Stimulated activated CD4-positive, alpha-beta T cell treated with anti-CD3 and anti-CD28 coated beads, Interleukin-1b, Interleukin-23, amount 100 ng/mL, for 48 hours (primary cell): ENCODE measurements around the gene NUCB2.

Experiments used
- DNase-seq: peaks from one replicate; pipeline ENCODE4 v3.0.0-alpha.2; 2020

Gene NUCB2

GRCh38 chr11:17343907-17344306 lies 67.4 kb downstream of the NUCB2 start:
- DNase-seq, result peak; percentile 71

GRCh38 chr11:17347676-17348075 lies 71.1 kb downstream of the NUCB2 start:
- no peak for DNase-seq

DNA sequence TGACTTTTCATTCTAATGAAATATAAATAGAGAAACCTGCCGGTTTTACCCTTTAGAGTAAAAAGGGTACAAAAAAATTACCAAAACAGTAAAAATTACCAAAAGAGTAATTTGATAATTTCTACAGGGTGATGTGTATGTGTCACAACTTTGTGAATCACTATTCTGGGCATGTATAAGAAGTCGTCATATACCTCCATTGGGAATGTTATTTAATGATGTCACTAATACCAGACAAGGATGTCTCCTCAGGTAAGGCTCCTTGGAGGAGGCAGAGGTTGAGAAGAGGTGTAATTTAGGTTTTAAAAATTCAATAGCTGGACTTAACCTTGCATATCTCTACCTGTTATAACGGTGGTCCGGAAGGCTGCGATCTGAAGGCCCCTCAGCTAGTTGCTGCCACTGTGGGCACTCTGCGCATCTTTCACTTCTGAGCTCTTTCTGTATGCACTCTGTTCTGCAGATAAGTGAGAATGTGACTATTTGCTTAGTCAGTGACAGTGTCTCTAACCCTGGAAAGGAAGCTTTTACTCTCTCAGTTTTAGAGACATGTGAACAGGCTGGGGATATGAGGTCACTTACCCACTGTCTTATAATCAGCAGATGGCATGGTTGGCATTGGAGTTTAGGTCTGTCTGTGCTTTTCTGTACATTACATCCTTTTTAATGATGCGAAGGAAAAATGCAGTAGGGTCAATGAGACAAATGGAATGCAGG lies 74.1 kb downstream of the NUCB2 start:
- DNase-seq, result no peak

DNA sequence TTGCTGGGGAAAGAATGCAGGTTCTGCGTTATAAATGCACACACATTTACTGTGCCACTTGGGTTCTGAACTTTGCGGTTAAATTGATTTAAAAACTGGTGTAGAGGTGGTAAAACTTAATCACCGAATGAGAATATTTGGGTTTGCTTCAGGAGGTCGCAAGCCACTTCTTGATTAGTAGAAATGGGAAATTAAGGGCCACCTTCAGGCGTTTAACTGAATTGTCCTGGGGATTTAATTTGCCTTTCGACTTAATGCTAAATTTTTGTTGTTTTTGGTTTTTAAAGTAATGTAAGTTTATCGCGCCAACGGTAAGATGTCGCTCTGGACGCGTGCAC lies 74.6 kb downstream of the NUCB2 start:
- DNase-seq, result no peak

DNA sequence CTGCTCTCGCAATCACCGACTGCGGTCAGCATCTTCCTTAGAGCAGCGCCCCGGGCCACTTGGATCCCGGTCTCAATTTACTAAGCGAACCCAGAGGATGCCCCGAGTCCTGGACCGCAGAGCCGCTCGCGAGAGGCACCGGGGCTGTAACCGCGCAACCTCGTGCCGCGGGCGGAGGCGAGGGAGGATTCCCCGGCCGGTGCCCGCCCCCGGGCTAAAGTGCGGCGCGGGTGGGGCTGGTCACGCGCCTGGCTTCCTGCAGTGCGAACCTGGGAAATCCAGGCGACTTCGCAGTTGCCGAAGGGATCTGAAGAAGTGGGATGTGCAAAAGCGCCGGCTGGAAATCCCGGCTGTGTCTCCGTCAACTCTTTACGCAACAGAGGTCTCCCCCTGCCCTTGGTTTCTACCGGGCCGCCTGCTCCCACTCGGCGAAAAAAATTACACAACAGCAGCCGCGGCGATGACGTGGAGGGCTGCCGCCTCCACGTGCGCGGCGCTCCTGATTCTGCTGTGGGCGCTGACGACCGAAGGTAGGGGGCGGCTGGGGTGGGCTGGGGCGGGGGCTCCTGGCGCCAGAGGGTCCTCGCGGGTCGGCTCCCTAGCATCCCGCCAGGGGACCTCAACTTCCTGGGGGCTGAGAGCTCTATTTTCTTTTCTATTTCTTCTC lies 75.1 kb downstream of the NUCB2 start, which contains the start of gene NCR3LG1:
Gene NCR3LG1, plus strand, starts transcription at position 291 of the 667 bp plus-strand sequence. Its CDS starts 170 bp downstream, at position 461.
- peak; percentile 46 for DNase-seq

DNA sequence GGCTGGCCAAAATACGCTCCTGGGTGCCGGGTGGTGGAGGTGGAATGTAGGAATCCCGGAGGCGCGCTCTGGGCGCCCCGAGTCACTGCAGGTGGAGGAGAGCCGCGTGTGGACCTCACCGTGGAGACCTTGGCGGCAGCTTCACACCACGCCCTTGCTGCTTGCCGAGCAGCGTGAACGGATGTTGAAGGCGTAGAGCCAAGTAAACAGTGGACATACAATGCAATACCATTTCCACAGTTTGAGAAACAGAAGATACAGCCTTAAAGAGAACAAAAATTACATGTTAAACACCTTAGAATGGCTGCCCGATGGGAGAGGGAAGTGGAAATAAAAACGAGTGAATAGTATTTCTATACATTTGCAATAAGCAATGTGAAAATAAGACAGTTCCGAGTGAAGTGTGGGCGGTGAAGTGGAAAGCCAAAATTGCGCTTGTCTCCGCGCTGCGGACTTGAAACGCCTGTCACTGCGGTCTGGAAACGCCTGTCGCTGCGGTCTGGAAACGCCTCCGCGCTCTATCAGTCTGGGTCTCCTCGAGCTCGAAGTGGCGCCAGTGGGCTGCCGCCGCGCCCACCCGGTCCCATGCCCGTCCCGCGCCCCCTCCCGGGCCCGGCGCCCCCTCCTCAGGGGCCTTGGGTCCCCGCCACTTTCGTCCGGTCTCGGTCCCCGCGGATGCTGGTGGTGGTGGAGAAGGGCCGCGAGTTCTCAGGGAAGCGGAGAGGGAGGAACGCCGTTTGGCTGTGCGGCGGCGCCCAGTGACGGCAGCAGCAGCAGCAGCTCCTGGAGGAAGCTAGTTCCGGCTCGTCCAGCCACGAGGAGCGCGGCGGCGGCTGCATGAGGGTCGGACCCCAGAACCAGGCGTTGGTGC lies 76.6 kb downstream of the NUCB2 start:
- DNase-seq, result peak; percentile 57

- no peak for DNase-seq
Observed at GRCh38 chr11:17353821-17354600, 77.5 kb downstream of the NUCB2 start.

- peak; percentile 57 for DNase-seq
Observed at GRCh38 chr11:17354601-17354991, 78.1 kb downstream of the NUCB2 start.

GRCh38 chr11:17366495-17366894 lies 90.0 kb downstream of the NUCB2 start:
- no peak for DNase-seq

- no peak for DNase-seq
Observed at GRCh38 chr11:17368551-17368950, 92.0 kb downstream of the NUCB2 start.

DNA sequence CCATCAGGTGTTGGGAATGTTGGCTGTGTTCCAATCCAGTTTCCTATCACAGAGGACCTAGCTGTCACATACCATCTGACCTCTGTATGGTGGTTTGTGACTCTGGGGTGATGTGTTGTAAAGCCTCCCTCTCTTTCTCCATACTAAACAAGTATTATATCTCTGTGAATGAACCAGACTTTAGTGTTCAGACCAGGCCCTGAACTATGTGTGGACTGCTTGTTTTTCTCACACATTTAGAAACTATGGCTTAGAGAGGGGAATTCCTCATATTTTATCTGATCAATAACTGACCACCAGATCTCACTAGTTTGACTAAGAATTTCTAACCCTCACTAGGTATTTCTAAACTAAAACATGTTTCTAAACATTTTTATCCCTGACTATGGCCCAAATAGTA lies 92.6 kb downstream of the NUCB2 start:
- DNase-seq, result no peak

GRCh38 chr11:17369684-17370243 lies 93.2 kb downstream of the NUCB2 start:
- DNase-seq, result no peak

- DNase-seq, result no peak
Observed at GRCh38 chr11:17371614-17372013, 95.1 kb downstream of the NUCB2 start.

- no peak for DNase-seq
Observed at GRCh38 chr11:17375547-17375946, 99.0 kb downstream of the NUCB2 start.

DNA sequence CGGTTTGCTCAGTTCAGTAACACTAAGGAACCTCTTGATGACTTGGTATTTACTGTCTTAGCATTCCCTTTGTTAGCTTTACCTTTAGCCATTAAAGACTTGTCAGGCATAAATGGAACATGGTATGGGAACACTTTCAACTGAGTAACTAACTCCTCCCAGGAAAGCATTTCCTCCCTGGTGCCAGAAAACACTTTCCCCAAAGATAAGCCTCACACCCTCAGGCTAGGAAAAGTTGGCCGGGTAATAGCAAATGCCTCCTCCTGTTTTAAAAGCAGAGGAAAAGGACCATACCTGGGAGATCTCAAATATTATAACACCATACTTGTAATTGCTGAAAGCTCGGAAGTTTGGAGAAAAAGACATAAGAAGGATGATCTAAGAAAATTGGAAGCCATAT lies 100.0 kb downstream of the NUCB2 start:
- no peak for DNase-seq

GRCh38 chr11:17378655-17379054 lies 102.1 kb downstream of the NUCB2 start:
- DNase-seq, result no peak

GRCh38 chr11:17379383-17380180 lies 103.0 kb downstream of the NUCB2 start:
- no peak for DNase-seq

GRCh38 chr11:17381156-17381555 lies 104.6 kb downstream of the NUCB2 start:
- no peak for DNase-seq
